NCI-H146 (cell line): ENCODE data around the gene UMODL1.
A peak's percentile ranks its signal among the peaks of the same experiment; 100 is the strongest.

Experiments used
- DNase-seq: peaks from one replicate; lab custom pipeline; 2025; lab: John Stamatoyannopoulos, UW

UMODL1 gene

GRCh38 chr21:42071146-42071737 is at the start of gene UMODL1:
TSS of gene UMODL1 (plus strand) at chr21:42071317. CDS start at chr21:42071317, 0 bp downstream.
- DNase-seq, result no peak

GRCh38 chr21:42021371-42022090 is 49.6 kb upstream of the UMODL1 start:
- peak; percentile 81 for DNase-seq

- no peak for DNase-seq
These were observed 49.1 kb upstream of the UMODL1 start for GRCh38 chr21:42022091-42022430.

- DNase-seq, result no peak
These were observed 48.2 kb upstream of the UMODL1 start for GRCh38 chr21:42022906-42023305.

GRCh38 chr21:42025376-42026081 is 45.6 kb upstream of the UMODL1 start:
- DNase-seq, result no peak

GRCh38 chr21:42026082-42026435 is 45.1 kb upstream of the UMODL1 start:
- DNase-seq, result no peak

- no peak for DNase-seq
These were observed 43.9 kb upstream of the UMODL1 start for GRCh38 chr21:42027085-42027821.

GRCh38 chr21:42027822-42028765 is 43.0 kb upstream of the UMODL1 start:
- DNase-seq, result no peak

GRCh38 chr21:42028766-42029425 is 42.2 kb upstream of the UMODL1 start:
- no peak for DNase-seq

GRCh38 chr21:42030311-42030710 is 40.8 kb upstream of the UMODL1 start:
- no peak for DNase-seq

GRCh38 chr21:42031241-42031640 is 39.9 kb upstream of the UMODL1 start:
- DNase-seq, result no peak

- DNase-seq, result no peak
These were observed 39.3 kb upstream of the UMODL1 start for GRCh38 chr21:42031816-42032215.

GRCh38 chr21:42032266-42032665 is 38.9 kb upstream of the UMODL1 start:
- DNase-seq, result no peak

- no peak for DNase-seq
These were observed 38.1 kb upstream of the UMODL1 start for GRCh38 chr21:42032968-42033367.

- no peak for DNase-seq
These were observed 34.8 kb upstream of the UMODL1 start for GRCh38 chr21:42036313-42036712.

GRCh38 chr21:42037516-42037915 is 33.6 kb upstream of the UMODL1 start:
- no peak for DNase-seq

- DNase-seq, result no peak
These were observed 33.2 kb upstream of the UMODL1 start for GRCh38 chr21:42037943-42038342.

- DNase-seq, result no peak
These were observed 32.7 kb upstream of the UMODL1 start for GRCh38 chr21:42038393-42038792.

- DNase-seq, result no peak
These were observed 32.2 kb upstream of the UMODL1 start for GRCh38 chr21:42038826-42039425.

- no peak for DNase-seq
These were observed 31.6 kb upstream of the UMODL1 start for GRCh38 chr21:42039470-42039901.
